GM19023 (cell line): ENCODE data around the gene ALG11.
"Not testable (repeated sequence)": the region's sequence is repeated elsewhere in the genome, so short reads cannot be mapped to it uniquely, and the experiment has no call there.

Experiments used
- ATAC-seq: cut with Tn5 transposase; IDR thresholded peaks from one replicate; pipeline ENCODE4 v1.9.1; 2021; ENCODE audit warnings: mild to moderate bottlenecking, moderate library complexity; ENCODE audit not compliant: unreplicated experiment

ALG11 gene

DNA sequence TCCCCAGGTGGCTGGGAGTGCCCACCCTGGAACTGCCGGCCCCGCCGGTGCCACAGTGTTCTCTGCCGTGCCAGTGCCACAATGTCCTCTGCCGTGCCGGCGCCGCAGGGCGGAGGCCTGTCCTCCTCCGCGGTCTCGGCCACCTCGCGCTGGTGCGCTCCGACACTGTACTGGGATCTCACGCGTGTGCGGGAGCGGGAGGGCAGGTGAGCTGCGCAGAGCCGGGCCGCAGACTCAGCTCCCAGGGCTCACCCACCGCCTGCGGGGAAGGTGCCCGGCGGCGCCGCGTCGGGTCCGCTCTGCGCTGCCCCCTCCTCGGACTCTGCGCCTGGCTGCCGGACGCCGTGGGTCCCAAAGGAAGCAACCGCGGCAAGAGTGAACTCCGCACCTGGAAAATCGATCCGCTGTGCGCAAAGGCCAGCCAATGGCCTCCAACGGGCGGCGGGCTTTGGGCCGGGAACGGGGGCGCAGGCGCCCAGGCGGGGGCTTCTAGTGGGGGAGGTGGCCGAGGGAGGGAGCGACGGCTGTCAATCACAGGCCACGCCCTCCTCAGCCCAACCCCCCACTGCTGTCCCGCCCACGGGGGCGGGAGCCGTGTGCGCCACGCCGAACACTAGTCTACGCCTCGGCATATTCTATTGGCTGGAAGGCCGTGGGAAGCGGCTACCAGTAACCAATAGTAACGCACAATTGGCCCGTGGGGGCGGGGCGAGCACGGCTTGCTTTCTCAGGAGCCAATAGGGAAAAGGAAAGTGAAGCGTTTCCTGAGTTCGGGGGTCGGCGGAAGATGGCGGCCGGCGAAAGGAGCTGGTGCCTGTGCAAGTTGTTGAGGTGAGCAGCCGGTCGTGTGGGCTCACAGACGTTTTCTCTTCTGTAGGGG lies at the start of gene ALG11:
TSS of gene ALG11 (plus strand) at position 767 of the 880 bp plus-strand sequence. CDS start at position 788, 21 bp downstream.
- peak; percentile 99 for ATAC-seq

GRCh38 chr13:51966186-51966585 lies 46.0 kb upstream of the ALG11 start:
- no peak for ATAC-seq

- no peak for ATAC-seq
Measured at GRCh38 chr13:51967482-51968446, 44.4 kb upstream of the ALG11 start.

- ATAC-seq, result no peak
Measured at GRCh38 chr13:51970349-51970748, 41.8 kb upstream of the ALG11 start.

DNA sequence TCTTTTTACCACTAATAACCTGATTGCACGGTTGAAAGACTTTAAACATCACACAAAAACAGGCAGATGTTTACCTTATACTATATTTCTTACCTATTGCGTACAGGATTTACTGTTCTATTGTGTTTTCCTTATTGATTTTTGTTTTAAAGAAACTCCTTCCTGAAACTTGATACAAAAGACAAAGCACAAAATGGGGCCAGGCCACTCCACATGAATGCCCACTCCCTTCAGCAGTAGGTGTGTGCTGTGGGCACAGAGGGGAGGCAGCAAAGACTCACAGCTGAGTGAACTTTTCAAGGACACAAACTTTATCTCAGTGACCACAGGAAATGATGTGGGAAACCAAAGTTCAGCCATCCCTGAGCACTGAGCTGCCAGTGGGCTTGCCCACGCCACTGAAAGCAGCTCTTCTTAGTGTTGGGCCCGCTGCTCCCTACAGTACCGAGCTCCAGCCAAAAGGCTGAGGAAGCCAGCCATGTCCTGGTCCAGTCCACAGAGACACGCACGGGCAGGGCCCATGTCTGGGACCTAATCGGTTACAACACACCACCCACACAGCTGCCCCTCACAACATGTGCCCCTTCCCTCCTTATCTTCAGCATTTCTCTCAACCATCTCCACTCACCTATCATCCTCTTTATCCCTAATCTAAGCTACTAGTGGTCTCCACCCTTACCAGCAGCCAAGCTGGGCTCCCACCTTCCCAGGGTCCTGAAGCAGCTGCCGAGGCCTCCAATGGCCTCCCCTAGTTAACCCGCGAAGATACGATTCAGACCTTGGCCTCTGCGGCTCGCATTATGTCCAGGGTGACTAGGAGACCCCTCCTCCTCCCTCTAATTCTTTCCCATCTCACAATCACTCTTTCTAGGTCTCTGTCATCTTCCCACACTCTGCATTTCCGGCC lies 40.4 kb upstream of the ALG11 start:
- ATAC-seq, result no peak

GRCh38 chr13:51974482-51974881 lies 37.7 kb upstream of the ALG11 start:
- ATAC-seq, result no peak

DNA sequence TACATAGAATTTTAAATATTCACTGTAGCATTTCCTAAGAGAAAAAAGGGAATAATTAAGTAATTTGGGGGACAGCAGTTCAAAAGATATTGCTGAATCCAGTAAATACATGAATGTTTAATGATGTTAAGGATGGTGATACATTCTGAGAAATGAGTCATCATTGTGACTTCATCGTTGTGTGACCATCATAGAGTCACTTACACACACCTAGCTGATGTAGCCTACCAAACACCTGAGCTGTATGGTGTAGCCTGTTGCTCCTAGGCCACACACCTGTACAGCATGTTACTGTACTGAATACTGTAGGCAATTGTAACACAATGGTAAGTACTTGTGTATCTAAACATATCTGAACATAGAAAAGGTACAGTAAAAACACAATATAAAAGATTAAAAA lies 35.8 kb upstream of the ALG11 start:
- ATAC-seq, result no peak

GRCh38 chr13:51976890-51977289 lies 35.3 kb upstream of the ALG11 start:
- no peak for ATAC-seq

DNA sequence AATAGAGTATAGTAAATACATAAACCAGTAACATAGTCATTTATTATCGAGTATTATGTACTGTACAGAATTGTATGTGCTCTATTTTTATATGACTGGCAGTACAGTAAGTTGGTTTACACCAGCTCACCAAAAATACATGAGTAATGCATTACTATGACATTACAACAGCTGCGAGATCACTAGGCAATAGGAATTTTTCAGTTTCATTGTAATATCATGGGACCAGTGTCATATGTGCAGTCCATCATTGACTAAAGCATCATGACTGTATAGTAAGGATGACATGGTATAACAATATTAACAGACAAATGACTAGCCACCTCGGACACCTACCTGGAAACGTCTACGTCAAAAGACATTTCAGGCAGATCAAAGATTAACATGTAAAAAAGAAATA lies 34.6 kb upstream of the ALG11 start:
- no peak for ATAC-seq

GRCh38 chr13:51978796-51979556 lies 33.2 kb upstream of the ALG11 start:
- ATAC-seq, result no peak

- ATAC-seq, result no peak
Measured at GRCh38 chr13:51980908-51981307, 31.3 kb upstream of the ALG11 start.

DNA sequence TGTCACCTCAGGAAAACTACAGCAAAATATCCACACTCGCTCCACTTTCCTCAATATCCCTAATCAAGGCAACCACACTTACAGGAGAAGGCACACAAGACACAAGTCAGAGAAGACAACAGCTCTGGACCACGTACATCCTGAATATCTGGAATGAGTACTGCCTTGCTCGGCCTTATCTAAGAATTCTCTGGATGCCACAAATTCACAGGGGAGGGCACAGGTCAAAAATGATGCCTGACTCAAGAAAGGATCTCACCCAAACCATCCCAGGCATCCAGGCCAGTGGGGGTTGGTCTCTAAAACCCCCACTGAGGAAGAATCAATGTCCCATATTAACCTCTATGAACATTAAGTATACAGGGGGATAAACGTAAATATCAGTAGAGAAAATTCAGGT lies 30.8 kb upstream of the ALG11 start:
- no peak for ATAC-seq

DNA sequence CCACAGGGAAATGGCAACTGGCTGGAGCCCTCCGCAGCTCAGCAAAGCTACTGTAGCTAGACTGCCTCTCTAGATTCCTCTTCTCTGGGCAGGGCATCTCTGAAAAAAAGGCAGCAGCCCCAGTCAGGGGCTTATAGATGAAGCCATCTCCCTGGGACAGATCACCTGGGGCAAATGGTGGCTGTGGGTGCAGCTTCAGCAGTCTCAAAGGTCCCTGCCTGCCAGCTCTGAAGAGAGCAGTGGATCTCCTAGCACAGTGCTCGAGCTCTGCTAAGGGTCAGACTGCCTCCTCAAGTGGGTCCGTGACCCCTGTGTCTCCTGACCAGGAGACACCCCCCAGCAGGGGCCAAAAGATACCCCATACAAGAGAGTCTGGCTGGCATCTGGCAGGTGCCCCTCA lies 28.9 kb upstream of the ALG11 start:
- not testable (repeated sequence) for ATAC-seq

- not testable (repeated sequence) for ATAC-seq
Measured at GRCh38 chr13:51984904-51985303, 27.3 kb upstream of the ALG11 start.

- ATAC-seq, result no peak
Measured at GRCh38 chr13:51988988-51989618, 23.1 kb upstream of the ALG11 start.

- no peak for ATAC-seq
Measured at GRCh38 chr13:51993713-51994112, 18.5 kb upstream of the ALG11 start.

DNA sequence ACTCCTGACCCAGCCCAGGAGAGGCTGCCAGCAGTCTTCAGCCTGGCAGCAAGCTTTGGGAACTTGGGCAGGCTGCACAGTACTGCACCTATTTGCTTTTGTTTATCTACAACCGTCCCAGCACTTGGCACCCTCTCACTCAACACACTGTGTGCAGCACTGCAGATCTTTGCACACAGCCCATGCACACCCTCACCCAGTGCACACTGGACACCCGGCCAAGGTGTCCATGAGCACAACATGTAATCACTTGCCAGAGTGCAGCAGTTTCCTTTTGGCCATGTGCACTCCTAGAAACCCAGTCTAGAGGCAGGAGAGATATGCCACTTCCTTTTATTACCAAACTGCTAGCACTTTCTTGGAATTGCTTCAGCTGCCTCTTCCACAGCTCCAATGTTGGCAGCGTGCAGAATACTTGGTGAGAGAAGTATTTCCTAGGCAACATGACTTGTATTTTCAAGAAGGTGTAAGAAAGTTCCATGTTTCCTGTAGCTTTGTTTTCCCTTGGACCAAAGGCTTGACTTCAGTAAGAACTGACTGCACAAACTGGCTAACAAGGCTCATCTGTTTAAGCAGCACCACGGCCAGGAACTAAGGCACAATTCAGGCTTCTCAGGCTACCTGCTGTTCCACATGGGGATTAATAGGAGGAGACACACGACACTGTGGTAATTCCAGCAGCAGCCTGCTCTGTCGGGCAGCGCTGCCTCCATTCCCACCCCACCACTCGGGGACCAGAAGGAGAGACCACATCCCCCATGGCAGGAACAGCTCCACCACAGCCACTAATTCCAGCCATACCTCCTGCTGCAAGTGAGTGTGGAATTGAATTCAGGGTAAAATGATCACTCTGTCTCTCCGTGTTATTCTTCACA lies 16.3 kb upstream of the ALG11 start:
- ATAC-seq, result no peak

GRCh38 chr13:51996641-51997040 lies 15.6 kb upstream of the ALG11 start:
- no peak for ATAC-seq
